NCI-H774 (cell line): Measurements from ENCODE around the gene TUG1.

Source experiments
- DNase-seq: peaks from one replicate; lab custom pipeline; 2025; lab: John Stamatoyannopoulos, UW

The TUG1 gene

GRCh38 chr22:31001124-31001770, 32.2 kb downstream of the TUG1 start:
- no peak for DNase-seq

DNA sequence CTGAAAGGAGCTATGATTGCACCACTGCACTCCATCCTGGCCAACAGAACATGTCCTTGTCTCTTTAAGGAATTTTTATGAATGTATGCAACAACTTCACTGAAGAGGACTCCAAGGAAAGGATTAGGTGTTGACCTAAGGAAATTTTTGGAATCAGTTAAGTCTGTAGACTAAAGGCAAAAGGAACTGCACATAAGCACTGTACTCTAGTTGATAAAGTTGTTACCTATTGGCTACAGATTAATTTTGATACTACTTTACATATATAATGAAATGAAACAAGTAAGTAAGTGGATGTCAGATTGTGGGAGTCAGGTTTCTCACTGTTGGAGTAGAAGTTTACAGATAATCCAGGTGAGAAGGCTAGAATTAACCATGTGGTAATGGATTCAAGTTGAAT, 36.5 kb downstream of the TUG1 start:
- no peak for DNase-seq

DNA sequence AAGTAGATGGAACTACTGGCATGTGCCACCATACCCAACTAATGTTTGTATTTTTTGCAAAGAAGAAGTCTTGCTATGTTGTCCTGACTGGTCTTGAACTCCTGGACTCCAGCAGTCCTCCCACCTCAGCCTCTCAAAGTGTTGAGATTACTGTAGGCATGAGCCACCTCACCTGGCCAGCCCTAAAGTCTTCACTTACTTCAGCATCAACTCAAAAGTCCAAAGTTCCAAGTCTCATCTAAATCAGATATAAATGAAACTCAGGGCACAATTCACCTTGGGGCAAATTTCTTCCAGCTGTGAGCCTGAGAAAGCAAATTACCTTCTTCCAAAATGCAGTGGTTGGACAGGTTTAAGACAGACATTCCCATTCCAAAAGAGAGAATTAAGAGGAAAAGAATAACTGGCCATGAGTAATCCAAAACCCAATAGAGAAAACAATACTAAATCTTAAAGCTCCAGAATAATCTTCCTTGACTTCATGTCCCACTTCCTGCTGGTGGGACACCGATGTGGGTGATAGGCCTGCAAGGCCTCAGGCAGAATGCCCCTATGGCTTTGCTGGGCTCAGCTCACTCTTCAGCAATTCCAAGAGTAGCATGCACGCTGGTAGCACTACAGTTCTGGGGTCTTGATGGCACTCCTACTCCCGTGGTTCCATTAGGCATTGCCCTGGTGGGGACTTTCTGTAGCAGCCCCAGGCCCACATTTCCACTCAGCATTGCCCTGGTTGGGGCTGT, 50.3 kb downstream of the TUG1 start:
- no peak for DNase-seq

GRCh38 chr22:31020334-31020733, 51.3 kb downstream of the TUG1 start:
- DNase-seq: no peak

- no peak for DNase-seq
These were observed 53.5 kb downstream of the TUG1 start for GRCh38 chr22:31022516-31022915.
